ENCODE data around the gene FGF9.

The FGF9 gene

DNA sequence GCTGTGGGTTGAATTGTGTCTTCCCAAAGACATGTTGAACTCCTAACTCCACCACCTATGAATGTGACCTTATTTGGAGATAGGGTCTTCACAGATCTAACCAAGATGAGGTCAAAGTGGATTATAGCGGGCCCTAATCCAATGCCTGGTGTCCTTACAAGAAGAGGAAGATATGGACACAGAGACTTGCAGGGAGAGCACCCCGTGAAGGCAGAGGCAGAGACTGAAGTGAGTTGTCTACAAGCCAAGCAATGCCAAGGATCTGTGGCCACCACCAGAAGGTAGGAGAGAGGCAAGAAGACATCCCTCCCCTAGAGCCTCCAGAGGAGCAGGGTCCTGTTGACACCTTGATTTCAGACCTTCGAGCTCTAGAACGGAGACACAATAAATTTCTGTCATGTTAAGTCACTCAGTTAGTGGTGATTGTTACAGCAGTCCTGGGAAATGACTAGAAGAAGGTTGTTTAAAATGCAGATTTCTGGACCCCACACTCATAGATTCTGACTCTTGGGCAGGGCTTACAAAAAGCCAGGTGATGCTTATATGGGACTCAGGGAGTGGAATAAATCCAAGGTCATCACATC is 70.6 kb downstream of the FGF9 start:
- no peak for TF ChIP-seq YY1 (IDR thresholded peaks at IDR 0.05; ENCODE audit: low read depth)
- TF ChIP-seq, protein P1, sequence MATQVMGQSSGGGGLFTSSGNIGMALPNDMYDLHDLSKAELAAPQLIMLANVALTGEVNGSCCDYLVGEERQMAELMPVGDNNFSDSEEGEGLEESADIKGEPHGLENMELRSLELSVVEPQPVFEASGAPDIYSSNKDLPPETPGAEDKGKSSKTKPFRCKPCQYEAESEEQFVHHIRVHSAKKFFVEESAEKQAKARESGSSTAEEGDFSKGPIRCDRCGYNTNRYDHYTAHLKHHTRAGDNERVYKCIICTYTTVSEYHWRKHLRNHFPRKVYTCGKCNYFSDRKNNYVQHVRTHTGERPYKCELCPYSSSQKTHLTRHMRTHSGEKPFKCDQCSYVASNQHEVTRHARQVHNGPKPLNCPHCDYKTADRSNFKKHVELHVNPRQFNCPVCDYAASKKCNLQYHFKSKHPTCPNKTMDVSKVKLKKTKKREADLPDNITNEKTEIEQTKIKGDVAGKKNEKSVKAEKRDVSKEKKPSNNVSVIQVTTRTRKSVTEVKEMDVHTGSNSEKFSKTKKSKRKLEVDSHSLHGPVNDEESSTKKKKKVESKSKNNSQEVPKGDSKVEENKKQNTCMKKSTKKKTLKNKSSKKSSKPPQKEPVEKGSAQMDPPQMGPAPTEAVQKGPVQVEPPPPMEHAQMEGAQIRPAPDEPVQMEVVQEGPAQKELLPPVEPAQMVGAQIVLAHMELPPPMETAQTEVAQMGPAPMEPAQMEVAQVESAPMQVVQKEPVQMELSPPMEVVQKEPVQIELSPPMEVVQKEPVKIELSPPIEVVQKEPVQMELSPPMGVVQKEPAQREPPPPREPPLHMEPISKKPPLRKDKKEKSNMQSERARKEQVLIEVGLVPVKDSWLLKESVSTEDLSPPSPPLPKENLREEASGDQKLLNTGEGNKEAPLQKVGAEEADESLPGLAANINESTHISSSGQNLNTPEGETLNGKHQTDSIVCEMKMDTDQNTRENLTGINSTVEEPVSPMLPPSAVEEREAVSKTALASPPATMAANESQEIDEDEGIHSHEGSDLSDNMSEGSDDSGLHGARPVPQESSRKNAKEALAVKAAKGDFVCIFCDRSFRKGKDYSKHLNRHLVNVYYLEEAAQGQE (IDR thresholded peaks at IDR 0.05; ENCODE audit: low read depth) = no peak
- TF ChIP-seq EP300 (IDR thresholded peaks at IDR 0.05; ENCODE audit: borderline replicate concordance) = no peak
- TF ChIP-seq CREB1 (IDR thresholded peaks at IDR 0.05; ENCODE audit: low read depth) = no peak
- no peak for TF ChIP-seq TEAD4 (IDR thresholded peaks at IDR 0.05)
- TF ChIP-seq CEBPB (IDR thresholded peaks at IDR 0.05) = no peak

- no peak for TF ChIP-seq ZBTB7A (IDR thresholded peaks at IDR 0.05; ENCODE audit: low read depth)
Observed at GRCh38 chr13:21742096-21742495, 71.2 kb downstream of the FGF9 start.

DNA sequence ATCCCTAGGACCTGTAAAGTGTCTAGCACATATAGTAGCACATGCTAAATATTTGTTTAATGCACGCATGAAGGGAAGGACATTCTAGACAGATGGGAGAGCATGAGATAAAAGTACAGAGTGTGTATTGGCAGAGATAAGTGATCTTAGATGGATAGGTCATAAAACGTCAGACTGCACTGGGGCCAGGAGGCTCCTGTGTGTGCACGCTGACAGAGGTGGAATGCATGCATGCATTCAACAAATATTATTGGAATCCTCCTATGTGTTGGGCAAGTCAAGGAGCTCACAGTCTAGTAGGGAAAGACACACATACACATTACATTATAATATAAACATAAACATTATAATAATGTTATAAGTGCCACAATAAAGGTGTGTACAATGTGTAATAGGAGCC is 73.3 kb downstream of the FGF9 start:
- TF ChIP-seq RAD21 (IDR thresholded peaks at IDR 0.05; ENCODE audit: low read depth) (no peak), CREB1 (IDR thresholded peaks at IDR 0.05; ENCODE audit: low read depth) (no peak), FOXM1 (IDR thresholded peaks at IDR 0.05; ENCODE audit: borderline replicate concordance, low read depth) (no peak), TCF12 (IDR thresholded peaks at IDR 0.05; ENCODE audit: low read depth) (no peak), YY1 (IDR thresholded peaks at IDR 0.05; ENCODE audit: low read depth) (no peak), NFIC (IDR thresholded peaks at IDR 0.05) (no peak), TAF1 (IDR thresholded peaks at IDR 0.05; ENCODE audit: low read depth) (no peak), EP300 (IDR thresholded peaks at IDR 0.05; ENCODE audit: borderline replicate concordance) (no peak), EGR1 (IDR thresholded peaks at IDR 0.05) (no peak), ZBTB7A (IDR thresholded peaks at IDR 0.05; ENCODE audit: low read depth) (no peak), MAX (IDR thresholded peaks at IDR 0.05) (no peak), CEBPB (IDR thresholded peaks at IDR 0.05) (no peak), TEAD4 (IDR thresholded peaks at IDR 0.05) (no peak)
- TF ChIP-seq, protein P2, sequence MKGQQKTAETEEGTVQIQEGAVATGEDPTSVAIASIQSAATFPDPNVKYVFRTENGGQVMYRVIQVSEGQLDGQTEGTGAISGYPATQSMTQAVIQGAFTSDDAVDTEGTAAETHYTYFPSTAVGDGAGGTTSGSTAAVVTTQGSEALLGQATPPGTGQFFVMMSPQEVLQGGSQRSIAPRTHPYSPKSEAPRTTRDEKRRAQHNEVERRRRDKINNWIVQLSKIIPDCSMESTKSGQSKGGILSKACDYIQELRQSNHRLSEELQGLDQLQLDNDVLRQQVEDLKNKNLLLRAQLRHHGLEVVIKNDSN (IDR thresholded peaks at IDR 0.05) = no peak
- TF ChIP-seq, protein P1 (IDR thresholded peaks at IDR 0.05; ENCODE audit: low read depth) = no peak

DNA sequence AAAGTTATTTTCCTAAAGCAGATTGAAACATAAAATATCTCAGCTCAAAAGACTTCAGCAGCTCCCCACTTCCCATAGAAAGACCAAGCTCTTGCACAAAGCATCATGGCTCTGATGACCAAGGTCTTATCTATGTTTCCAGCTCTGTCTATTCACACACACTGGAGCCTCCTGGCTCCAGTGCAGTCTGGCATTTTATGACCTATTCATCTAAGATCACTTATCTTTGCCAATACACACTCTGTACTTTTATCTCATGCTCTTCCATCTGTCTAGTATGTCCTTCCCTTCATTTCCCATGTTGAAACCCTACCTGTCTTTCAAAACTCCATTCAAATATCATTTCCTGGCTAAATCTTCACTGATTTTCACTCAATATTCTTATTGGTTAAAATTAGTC is 74.4 kb downstream of the FGF9 start:
- TF ChIP-seq TCF12 (IDR thresholded peaks at IDR 0.05; ENCODE audit: low read depth) (no peak), EP300 (IDR thresholded peaks at IDR 0.05; ENCODE audit: borderline replicate concordance) (no peak), ZBTB7A (IDR thresholded peaks at IDR 0.05; ENCODE audit: low read depth) (no peak), CREB1 (IDR thresholded peaks at IDR 0.05; ENCODE audit: low read depth) (no peak), MAX (IDR thresholded peaks at IDR 0.05) (no peak), RAD21 (IDR thresholded peaks at IDR 0.05; ENCODE audit: low read depth) (no peak), YY1 (IDR thresholded peaks at IDR 0.05; ENCODE audit: low read depth) (no peak), EGR1 (IDR thresholded peaks at IDR 0.05) (no peak), FOXM1 (IDR thresholded peaks at IDR 0.05; ENCODE audit: borderline replicate concordance, low read depth) (no peak), NFIC (IDR thresholded peaks at IDR 0.05) (no peak), CEBPB (IDR thresholded peaks at IDR 0.05) (no peak)
- TF ChIP-seq, protein P1 (IDR thresholded peaks at IDR 0.05; ENCODE audit: low read depth) = no peak
- TF ChIP-seq, protein P2 (IDR thresholded peaks at IDR 0.05) = no peak

DNA sequence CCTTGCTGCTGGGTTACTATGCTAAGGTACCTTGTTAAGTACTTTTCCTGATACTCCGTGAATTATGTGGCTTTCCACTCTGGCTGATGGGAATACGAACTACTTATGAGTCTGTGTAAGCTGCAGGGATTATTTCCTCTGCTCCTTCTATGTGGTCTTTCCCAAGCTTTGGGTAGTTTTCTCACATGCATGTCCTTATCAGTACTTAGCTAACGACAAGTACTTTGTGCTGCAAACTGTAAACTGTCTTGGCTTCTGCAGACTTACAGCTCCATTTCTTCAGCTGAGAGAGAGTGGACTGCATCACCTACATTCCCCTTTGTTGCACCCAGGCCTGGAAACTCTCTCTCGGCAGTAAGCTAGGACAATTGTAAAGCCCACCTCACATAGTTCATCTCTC is 76.6 kb downstream of the FGF9 start:
- no peak for TF ChIP-seq TAF1 (IDR thresholded peaks at IDR 0.05; ENCODE audit: low read depth)
- TF ChIP-seq YY1 (IDR thresholded peaks at IDR 0.05; ENCODE audit: low read depth) = no peak
- no peak for TF ChIP-seq EP300 (IDR thresholded peaks at IDR 0.05; ENCODE audit: borderline replicate concordance)
- TF ChIP-seq NFIC (IDR thresholded peaks at IDR 0.05) = no peak
- no peak for TF ChIP-seq TCF12 (IDR thresholded peaks at IDR 0.05; ENCODE audit: low read depth)
- TF ChIP-seq TEAD4 (IDR thresholded peaks at IDR 0.05) = no peak
